ENCODE measurements around the gene POR. TPM values are rescaled to one million over a fixed set of nuclear protein-coding genes. Genes with fewer than 3 reads are reported as not detected.

The POR gene
- total RNA-seq, 1 experiment from 2014 or later: 144 TPM

DNA sequence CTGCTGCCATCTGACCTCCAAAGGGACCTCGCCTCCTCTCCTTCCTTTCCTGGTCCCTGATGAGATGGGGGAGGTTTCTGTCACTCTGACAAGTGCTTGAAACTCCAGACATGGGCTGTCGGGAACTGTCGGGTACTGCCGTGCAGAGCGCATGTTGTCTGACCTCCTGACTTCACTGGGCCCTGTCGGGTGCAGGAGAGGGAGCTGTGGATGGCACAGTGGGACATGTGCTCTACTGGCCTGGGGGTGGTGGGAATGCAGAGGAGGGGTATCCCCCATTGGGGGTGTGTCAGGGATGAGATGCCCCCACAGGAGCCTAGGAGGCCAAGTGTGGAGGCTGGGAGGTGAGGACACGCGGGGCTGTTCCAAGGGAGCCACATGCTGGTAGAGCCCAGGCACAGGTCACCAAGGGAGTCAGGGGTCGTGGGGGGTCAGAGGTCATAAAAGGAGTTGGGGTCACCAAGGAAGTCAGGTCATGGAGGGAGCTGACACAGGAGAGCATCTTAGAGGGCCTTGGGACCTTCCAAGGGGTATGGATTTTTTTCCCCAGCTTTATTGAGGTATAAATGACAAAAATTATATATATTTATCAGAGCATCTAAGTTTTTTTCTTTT is 48.5 kb downstream of the POR start:
- DNase-seq (ENCODE audit: low read depth): no peak
- in situ Hi-C loops (cut with HindIII; ENCODE audit: low pct_unique_long_range_greater_than_20kb, low sequenced_read_pairs): no loop called here

DNA sequence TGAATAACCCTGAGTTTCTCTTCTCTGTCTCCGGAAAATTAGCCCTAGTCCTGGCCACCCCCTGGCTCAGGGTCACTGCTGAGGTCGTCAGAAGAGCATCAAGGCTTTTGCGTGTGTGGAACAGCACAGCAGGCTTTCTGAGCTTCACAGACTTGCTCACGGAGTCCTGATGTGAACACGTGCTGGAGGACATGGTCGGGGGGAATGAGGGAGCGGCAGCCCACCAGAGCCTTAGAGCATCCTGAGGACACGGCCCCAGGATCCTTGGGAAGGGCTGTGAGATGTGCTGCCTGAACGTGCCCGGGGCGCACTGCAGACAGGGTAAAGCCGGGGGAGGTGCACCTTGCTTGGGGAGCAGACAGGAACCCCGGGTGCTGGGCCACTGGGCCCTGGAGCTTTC is 50.7 kb downstream of the POR start:
- in situ Hi-C loops (cut with HindIII; ENCODE audit: low pct_unique_long_range_greater_than_20kb, low sequenced_read_pairs): no loop called here
- no peak for DNase-seq (ENCODE audit: low read depth)

- DNase-seq (ENCODE audit: low read depth): no peak
- in situ Hi-C loops (cut with HindIII; ENCODE audit: low pct_unique_long_range_greater_than_20kb, low sequenced_read_pairs): no loop called here
Observed at GRCh38 chr7:75966190-75966961, 51.4 kb downstream of the POR start.

DNA sequence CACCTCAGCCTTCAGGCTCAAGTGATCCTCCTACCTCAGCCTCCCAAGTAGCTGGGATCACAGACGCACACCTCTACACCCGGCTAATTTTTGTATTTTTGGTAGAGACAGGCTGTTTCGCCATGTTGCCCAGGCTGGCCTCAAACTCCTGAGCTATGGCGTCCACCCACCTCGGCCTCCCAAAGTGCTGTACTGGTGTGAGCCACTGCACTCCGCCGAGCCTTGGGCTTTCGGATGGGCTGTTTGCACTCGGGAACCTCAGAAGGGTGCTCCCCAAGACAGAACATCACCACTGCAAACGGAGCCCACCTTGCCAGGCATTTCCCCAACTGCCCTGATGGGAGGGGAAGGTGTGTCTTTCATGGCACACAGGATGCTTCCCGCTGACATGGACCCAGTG is 52.1 kb downstream of the POR start:
- DNase-seq (ENCODE audit: low read depth): no peak
- in situ Hi-C loops (cut with HindIII; ENCODE audit: low pct_unique_long_range_greater_than_20kb, low sequenced_read_pairs): no loop called here

DNA sequence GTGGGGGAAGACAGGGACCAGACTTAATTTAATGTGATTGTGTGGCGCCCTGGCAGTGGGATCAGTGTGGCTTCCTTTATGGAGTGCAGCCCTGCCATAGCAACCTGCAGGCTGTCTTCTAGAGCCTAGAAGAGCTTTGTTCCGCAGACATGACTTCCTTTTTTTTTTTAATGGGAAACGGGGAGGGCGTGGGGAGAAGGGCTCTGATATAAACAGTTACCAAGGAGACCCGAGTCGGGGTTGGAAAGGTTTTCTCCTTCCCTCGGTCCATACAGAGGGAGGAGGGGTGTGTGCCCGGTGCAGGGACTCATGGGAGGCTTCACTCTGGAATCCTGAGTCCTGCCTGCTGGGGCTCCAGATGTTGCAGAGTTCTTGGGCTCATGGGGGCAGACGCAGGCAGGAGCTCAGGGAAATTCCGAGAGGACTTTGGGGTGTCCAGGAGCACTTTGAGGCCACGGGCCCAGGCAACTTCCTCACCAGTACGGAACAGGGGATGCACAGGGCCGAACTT is 52.6 kb downstream of the POR start:
- in situ Hi-C loops (cut with HindIII; ENCODE audit: low pct_unique_long_range_greater_than_20kb, low sequenced_read_pairs): no loop called here
- DNase-seq (ENCODE audit: low read depth): no peak

GRCh38 chr7:75968012-75968411 is 53.1 kb downstream of the POR start:
- in situ Hi-C loops (cut with HindIII; ENCODE audit: low pct_unique_long_range_greater_than_20kb, low sequenced_read_pairs): no loop called here
- no peak for DNase-seq (ENCODE audit: low read depth)

DNA sequence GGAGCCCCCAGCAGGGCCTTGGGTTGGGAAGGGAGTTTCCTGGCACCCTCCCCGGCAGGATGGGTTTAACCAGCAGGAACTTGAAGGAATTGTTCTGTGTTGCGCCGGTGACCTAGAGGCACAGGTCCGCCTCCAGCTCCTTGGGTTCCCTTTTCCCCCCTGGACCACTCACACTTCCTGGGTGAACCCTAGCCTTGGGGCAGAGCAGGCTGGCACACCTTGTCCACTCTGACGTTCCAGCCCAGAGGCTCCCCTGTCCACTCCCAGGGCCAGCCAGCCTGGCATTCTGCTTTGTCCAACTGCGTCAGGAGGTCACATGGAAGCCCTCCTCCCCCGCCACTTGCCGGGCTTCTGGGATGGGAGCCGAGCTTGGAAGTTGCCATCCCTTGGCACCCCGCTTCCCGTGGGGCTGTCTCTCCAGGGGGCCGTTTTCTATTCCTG is 53.6 kb downstream of the POR start:
- in situ Hi-C loops (cut with HindIII; ENCODE audit: low pct_unique_long_range_greater_than_20kb, low sequenced_read_pairs): no loop called here
- DNase-seq (ENCODE audit: low read depth): no peak

DNA sequence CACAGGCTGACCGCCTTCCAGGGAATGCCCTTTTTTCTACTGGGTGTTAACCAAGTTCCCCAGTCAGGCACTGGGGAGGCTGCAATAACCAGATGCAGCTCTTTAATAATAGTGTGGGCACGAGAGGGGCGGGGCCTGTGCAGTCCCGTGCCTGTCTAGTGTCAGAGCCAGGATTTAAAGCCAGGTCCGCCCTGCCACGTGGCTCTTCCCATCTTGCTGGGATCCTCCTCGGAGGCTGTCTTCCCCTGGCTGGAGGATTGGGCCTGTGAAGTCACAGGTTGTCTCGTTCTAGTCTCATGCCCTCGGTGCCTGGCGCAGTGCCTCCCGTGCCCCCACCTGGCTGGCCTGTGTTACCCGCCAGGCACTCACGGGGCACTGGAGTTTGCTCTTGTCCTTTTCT is 54.2 kb downstream of the POR start:
- DNase-seq (ENCODE audit: low read depth): no peak
- in situ Hi-C loops (cut with HindIII; ENCODE audit: low pct_unique_long_range_greater_than_20kb, low sequenced_read_pairs): no loop called here

DNA sequence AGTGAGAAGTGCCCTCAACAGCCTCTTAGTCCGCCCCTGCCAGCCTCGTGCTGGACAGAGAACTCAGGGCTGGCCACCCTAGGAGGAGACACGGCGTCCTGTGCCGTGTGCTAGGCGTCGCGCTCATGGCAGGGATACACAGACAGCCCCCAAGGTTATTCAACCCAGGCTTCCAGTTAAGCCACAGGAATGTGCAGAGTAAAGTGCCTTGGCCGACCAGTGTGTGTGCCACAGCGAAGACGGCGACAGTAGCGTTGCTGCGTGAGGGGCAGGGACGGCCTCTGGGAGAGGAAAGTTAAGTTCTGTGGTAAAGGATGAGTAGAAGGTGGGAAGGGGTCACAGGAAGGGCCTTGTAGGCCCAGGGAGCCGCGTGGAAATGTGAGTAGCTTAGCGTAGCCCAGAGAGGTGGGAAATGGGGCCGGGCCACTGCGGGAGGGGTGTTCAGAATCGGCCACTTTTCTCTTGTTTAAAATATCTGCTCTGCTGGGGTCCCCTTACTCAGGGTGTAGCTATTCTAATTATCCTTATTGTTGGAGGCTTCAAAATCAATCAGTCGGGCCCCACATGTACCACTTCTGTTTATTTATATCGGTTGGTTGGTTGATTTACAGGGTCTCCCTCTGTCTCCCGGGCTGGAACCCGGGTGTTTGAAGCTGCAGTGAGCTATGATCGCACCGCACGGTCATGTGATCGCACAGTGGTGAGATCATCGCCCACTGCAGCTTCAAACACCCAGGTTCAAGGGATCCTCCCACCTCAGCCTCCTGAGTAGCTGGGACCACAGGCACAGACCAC is 54.9 kb downstream of the POR start:
- in situ Hi-C loops (cut with HindIII; ENCODE audit: low pct_unique_long_range_greater_than_20kb, low sequenced_read_pairs): no loop called here
- DNase-seq (ENCODE audit: low read depth): no peak

- no peak for DNase-seq (ENCODE audit: low read depth)
- in situ Hi-C loops (cut with HindIII; ENCODE audit: low pct_unique_long_range_greater_than_20kb, low sequenced_read_pairs): no loop called here
Observed at GRCh38 chr7:75971309-75971960, 56.5 kb downstream of the POR start.

DNA sequence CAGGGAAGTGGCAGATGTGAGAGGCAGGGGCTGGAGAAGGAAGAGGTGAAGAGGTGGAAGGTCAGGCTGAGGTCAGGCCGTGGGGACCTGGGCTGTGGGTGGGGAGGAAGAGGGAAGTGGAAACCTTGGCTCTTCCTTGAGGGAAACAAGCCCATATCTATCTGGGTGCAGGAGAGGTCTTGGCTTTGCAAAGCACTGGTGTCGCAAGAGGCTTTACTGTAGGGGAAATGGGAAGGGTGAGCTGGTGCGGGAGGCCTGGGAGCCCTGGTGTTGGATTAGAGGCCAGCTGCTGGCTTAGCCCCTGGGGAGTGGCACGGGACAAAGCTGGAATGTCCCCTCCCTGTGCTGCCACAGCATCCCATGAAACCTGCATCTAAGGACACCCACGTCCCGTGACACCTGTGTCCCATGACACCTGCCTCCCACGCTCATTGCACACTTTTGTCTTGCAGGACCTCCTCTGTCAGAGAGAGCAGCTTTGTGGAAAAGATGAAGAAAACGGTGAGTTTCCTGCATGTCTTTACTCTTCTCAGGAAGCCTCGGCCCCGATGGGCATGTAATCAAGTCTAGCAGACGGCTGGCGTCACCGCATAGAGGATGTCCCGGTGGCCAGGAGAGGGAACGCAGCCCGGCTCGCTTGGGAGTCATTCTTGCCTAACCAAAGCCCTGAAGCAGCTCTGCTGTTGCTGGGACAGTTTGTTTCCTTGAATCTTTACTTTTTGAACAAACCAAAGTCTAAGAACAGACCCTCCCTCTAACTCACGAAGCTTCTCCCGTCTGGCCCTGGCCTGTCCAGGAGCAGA is 57.2 kb downstream of the POR start:
- in situ Hi-C loops (cut with HindIII; ENCODE audit: low pct_unique_long_range_greater_than_20kb, low sequenced_read_pairs): no loop called here
- no peak for DNase-seq (ENCODE audit: low read depth)

DNA sequence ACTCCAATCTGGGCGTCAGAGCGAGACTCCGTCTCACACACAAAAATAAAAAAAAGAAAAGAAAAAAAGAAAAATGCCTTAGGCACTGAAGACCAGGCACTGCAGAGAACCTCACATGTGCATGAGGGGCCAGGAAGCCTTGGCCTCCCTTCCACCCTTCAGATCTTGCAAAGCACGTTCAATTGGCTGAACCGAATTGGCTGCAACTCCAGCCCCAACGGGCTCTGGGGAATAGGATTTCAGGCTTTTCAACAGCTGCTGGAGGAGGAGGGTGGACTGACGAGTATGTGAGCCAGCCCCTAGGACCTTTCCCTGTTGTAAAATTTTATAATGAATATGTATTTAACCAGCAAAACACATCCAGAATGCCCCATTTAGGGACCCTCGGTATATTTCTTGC is 62.8 kb downstream of the POR start:
- in situ Hi-C loops (cut with HindIII; ENCODE audit: low pct_unique_long_range_greater_than_20kb, low sequenced_read_pairs): no loop called here
- DNase-seq (ENCODE audit: low read depth): no peak

DNA sequence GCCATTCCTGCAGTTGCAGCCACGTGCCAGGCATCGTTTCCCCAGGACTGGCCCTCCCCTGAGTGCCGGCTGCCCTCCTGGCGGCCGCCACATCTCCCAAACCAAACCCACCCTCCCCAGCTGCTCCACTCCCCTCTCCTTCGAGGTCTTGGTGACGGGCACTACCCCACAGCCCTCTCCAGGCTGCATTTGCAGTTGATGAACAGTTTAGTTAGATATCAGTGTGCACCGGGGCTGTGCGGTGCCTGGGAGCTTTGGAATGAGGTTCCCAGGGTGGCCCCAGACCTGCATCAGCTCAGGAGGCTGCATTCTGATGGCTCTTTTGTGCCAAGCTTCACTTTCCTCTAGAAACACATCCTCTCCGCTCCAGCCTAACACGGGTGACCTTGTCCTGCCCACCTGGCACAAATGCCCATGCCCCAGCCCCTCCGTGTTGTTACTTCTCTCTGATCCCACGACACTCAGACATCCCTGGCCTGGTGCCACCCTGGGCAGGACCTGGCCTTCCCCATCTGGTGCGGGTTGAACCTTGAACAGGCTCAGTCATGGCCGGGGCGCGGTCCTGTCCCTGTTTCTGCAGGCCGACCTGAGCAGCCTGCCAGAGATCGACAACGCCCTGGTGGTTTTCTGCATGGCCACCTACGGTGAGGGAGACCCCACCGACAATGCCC is 64.9 kb downstream of the POR start:
- peak; percentile 91 for DNase-seq (ENCODE audit: low read depth)
- in situ Hi-C loops (cut with HindIII; ENCODE audit: low pct_unique_long_range_greater_than_20kb, low sequenced_read_pairs): no loop called here

DNA sequence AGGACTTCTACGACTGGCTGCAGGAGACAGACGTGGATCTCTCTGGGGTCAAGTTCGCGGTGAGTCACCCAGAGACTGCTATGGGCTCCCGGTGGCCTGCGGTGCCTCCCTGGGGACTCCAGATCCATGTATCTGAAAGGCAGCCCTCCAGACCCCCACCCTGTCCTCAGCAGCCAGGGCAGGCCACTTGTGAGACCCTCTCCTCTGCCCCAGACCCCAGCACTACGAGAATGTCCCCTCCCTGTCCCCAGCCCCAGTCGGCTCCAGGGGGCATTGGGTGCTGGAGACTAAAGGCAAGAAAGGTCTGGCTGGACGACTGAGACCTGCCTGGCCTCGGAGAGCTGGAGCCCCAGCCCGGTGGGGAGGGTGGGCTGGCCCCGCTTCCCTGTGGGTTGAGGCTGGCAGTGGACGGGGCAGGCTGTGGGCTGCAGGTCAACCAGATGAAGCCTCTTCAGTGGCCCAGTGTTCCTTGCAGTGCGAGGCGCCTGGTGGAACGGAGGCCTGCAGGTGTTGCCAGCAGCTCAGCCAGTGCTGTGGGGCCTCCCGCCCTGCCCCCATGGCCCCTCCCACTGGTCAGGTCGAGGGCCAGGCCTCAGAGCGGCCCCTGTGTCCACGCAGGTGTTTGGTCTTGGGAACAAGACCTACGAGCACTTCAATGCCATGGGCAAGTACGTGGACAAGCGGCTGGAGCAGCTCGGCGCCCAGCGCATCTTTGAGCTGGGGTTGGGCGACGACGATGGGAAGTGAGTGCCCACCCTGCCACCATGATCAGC is 65.7 kb downstream of the POR start:
- no peak for DNase-seq (ENCODE audit: low read depth)
- in situ Hi-C loops (cut with HindIII; ENCODE audit: low pct_unique_long_range_greater_than_20kb, low sequenced_read_pairs): no loop called here

DNA sequence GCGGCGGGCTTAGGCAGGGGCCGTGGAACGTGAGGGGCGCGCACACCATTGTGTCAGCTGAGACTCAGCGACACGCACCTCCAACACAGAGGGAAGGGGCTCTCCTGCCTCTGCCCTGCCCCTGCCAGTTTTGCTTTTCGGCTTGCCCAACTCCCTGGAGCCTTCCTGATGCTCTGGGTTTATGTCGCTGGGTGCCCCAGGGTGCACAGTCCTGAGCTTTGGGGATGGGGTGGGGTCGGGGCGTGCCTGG is 66.2 kb downstream of the POR start:
- in situ Hi-C loops (cut with HindIII; ENCODE audit: low pct_unique_long_range_greater_than_20kb, low sequenced_read_pairs): no loop called here
- DNase-seq (ENCODE audit: low read depth): no peak

DNA sequence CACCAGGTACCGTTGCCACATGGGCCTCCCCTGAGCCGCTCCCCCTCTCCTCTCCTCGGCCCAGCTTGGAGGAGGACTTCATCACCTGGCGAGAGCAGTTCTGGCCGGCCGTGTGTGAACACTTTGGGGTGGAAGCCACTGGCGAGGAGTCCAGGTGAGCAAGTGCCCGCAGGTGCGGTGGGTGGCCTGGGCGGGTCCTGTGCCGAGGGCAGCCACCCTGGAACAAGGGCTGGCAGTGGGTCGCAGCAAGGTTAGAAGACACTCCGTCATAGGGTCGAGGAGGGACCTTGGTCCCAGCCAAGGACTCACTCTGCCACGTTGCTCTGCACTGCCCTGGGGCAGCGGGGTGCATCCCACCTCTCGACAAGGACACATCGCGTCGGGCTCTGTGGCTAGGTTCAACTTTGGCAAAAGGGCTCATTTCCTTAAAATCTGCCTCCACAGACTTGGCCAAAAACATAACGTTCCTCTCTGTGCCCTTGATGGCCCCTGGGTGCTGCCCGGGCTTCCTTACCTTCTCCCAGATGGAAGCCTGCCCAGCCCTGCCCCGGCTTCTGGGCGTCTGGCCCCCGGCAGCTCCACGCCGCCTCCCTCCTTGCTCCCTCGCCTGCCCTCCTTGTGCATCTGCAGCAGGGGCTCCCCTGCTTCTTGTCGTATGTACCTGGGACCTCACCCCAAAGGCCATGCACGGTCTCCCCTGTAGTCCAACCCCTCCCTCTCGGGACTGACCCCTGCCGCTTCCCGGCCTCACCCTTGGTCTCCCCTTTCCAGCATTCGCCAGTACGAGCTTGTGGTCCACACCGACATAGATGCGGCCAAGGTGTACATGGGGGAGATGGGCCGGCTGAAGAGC is 66.7 kb downstream of the POR start:
- in situ Hi-C loops (cut with HindIII; ENCODE audit: low pct_unique_long_range_greater_than_20kb, low sequenced_read_pairs): no loop called here

More for the DNA sequence above, 66.7 kb downstream of the POR start:
- DNase-seq (ENCODE audit: low read depth): no peak

Data from Caki2 (cell line).